KMS-11 (cell line): ENCODE data around the gene CCDC92B.

Experiments used
- H2AFZ ChIP-seq: fragments of 200-600 bp; sonication (generic); 2 replicates; pipeline ENCODE4 v1.6.1; 2016; ENCODE audit warnings: antibody characterized with exemption, mixed run types, low read depth
- H3K27ac ChIP-seq: fragments of 200-600 bp; sonication (generic); 2 replicates; pipeline ENCODE4 v1.6.1; 2016; ENCODE audit warnings: mild to moderate bottlenecking, mixed run types
- H3K27me3 ChIP-seq: fragments of 200-600 bp; sonication (generic); 2 replicates; pipeline ENCODE4 v1.6.1; 2017; ENCODE audit warnings: mild to moderate bottlenecking, low read depth, mixed run types, moderate library complexity; ENCODE audit not compliant: insufficient read depth
- H3K36me3 ChIP-seq: fragments of 200-600 bp; sonication (generic); 2 replicates; pipeline ENCODE4 v1.6.1; 2017; ENCODE audit warnings: mild to moderate bottlenecking, mixed run types; ENCODE audit not compliant: insufficient read depth
- H3K4me1 ChIP-seq: fragments of 200-600 bp; sonication (generic); 2 replicates; pipeline ENCODE4 v1.6.1; 2016; ENCODE audit warnings: mild to moderate bottlenecking, low read depth, mixed run types; ENCODE audit not compliant: poor library complexity, severe bottlenecking
- H3K4me2 ChIP-seq: fragments of 200-600 bp; sonication (generic); 2 replicates; pipeline ENCODE4 v1.7.0; 2016; ENCODE audit warnings: mild to moderate bottlenecking, mixed run types
- H3K4me3 ChIP-seq: fragments of 200-600 bp; sonication (generic); IDR thresholded peaks from 2 replicates; pipeline ENCODE4 v1.6.1; 2017; ENCODE audit warnings: low read depth, low read length, mixed read lengths; ENCODE audit not compliant: insufficient read depth
- H3K79me2 ChIP-seq: fragments of 200-600 bp; sonication (generic); 2 replicates; pipeline ENCODE4 v1.6.1; 2016; ENCODE audit warnings: low read depth, mixed run types; ENCODE audit not compliant: insufficient read depth
- H3K9ac ChIP-seq: fragments of 200-600 bp; sonication (generic); 2 replicates; pipeline ENCODE4 v1.6.1; 2016; ENCODE audit warnings: mild to moderate bottlenecking, mixed run types
- H4K20me1 ChIP-seq: fragments of 200-600 bp; sonication (generic); 2 replicates; pipeline ENCODE4 v1.6.1; 2016; ENCODE audit warnings: mild to moderate bottlenecking, mixed run types; ENCODE audit not compliant: insufficient read depth
- CTCF ChIP-seq: fragments of 200-600 bp; sonication (generic); conservative IDR thresholded peaks from 2 replicates; pipeline ENCODE4 v1.6.1; 2017; ENCODE audit warnings: low read depth, mild to moderate bottlenecking, antibody characterized with exemption, low read length, moderate library complexity, mixed read lengths

Gene CCDC92B

GRCh38 chr17:2779545-2779944 is 30.1 kb upstream of the CCDC92B start:
- Histone ChIP-seq H3K27me3 (peaks cover 21% of the 10 kb centered on the region; the same call in 1 of the 2 replicates), H3K4me2 (no peak overlapping the region)
- TF ChIP-seq CTCF: no peak

GRCh38 chr17:2778489-2778888 is 29.0 kb upstream of the CCDC92B start:
- no peak overlapping the region for H3K9ac ChIP-seq
- no peak for TF ChIP-seq CTCF
- H3K36me3 ChIP-seq: no peaks in the 10 kb centered on the region
- no peak overlapping the region for H2AFZ ChIP-seq
- H3K27me3 ChIP-seq: peaks cover 21% of the 10 kb centered on the region; the same call in 1 of the 2 replicates
- no peak overlapping the region for H3K27ac ChIP-seq
- no peaks in the 10 kb centered on the region for H3K4me1 ChIP-seq
- H3K4me3 ChIP-seq: no peak overlapping the region
- no peaks in the 10 kb centered on the region for H4K20me1 ChIP-seq
- no peaks in the 10 kb centered on the region for H3K79me2 ChIP-seq
- no peak overlapping the region for H3K4me2 ChIP-seq

More at GRCh38 chr17:2779545-2779944, 30.1 kb upstream of the CCDC92B start:
- Histone ChIP-seq H3K27ac (no peak overlapping the region), H4K20me1 (no peaks in the 10 kb centered on the region), H3K79me2 (no peaks in the 10 kb centered on the region), H2AFZ (no peak overlapping the region), H3K9ac (no peak overlapping the region), H3K36me3 (no peaks in the 10 kb centered on the region), H3K4me3 (no peak overlapping the region), H3K4me1 (no peaks in the 10 kb centered on the region)

DNA sequence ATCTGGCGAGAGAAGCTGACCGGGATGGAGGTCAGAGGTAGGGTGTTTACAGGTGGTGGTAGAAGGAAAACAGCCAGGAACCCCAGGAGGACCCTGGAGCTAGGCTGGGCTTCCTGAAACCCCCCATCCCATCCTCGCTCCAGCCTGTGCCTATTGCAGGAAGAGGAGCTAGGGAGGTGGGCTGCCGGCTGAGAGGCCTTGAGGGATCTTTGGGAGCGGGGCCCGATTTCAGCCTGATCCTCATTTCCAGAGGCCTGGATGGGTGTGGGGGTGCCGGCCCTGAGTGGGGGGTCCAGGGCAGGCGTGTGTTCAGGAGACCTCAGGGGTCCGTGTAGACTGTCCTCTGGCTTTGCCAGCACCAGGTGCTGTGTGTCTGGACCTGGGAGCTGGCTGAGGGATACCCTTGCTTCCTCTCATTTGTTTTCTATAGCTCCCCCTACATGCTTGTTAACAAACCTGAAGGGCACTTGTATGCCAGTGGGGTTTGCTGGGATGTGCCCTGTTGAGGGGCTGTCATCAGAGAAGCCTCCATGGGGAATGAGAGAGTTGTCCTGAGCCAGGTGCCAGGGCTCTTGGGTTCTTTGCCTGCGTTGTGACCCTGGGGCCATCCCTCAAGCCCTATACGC is 27.9 kb upstream of the CCDC92B start:
- Histone ChIP-seq H3K27me3 (peaks cover 23% of the 10 kb centered on the region; the same call in 1 of the 2 replicates), H4K20me1 (no peaks in the 10 kb centered on the region), H3K4me3 (no peak overlapping the region), H3K4me1 (no peaks in the 10 kb centered on the region), H3K4me2 (no peak overlapping the region), H2AFZ (no peak overlapping the region), H3K36me3 (no peaks in the 10 kb centered on the region), H3K27ac (no peak overlapping the region), H3K9ac (no peak overlapping the region), H3K79me2 (no peaks in the 10 kb centered on the region)
- TF ChIP-seq CTCF: no peak

DNA sequence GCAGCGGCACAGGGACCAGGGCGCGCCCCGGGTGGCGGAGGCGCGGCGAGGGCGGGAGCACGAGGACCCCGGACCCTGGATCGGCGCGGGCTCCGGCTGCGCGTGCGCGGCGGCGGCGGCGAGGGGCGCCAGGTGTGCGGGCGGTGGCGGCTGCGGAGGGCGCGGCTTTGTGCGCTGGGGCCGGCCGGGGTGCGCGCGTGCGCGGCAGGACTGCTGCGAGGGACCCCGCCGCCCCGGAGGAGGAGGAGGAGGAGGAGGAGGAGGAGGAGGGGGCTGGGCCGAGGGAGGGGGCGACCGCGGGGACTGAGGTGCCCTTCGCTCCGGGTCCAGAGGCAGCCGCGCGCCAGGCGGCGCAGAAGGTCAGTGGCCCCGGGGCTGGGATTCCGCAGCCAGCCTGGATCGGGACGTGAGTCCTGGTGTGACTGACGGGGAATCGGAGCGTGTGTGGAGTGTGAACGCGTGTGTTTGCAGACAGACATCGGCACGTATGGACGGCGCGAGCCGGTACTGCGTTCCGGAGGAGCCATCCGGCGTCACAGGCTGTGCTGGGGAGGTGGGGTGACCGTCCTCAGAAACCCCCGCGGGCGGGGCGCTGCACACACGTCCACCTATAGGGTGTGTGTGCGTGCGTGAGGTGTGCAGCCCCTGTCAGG is 27.3 kb upstream of the CCDC92B start:
- Histone ChIP-seq H3K4me3 (no peak overlapping the region), H2AFZ (no peak overlapping the region), H3K79me2 (no peaks in the 10 kb centered on the region), H4K20me1 (no peaks in the 10 kb centered on the region), H3K4me1 (no peaks in the 10 kb centered on the region), H3K27ac (no peak overlapping the region), H3K27me3 (peaks cover 29% of the 10 kb centered on the region; the same call in 1 of the 2 replicates), H3K9ac (no peak overlapping the region), H3K36me3 (no peaks in the 10 kb centered on the region), H3K4me2 (no peak overlapping the region)
- TF ChIP-seq CTCF: no peak
